A673 (cell line): Measurements from ENCODE around the gene B9D2. TPM values are rescaled to one million over a fixed set of nuclear protein-coding genes. Genes with fewer than 3 reads are reported as not detected.

Source experiments
- BruUV-seq: library from RNA; stranded (reverse); fragments of 400-500 nt; replicated peaks from 2 replicates; lab custom pipeline; 2021; lab: Mats Ljungman, UMichigan
- CTCF ChIA-PET: fragments of 300-600 bp; sonication (Branson Sonifier 250); formaldehyde crosslinking; loops from one replicate; lab custom pipeline; 2022; ENCODE audit warnings: antibody characterized with exemption; lab: Charles Lee
- POLR2A ChIA-PET: fragments of 300-600 bp; sonication (Branson Sonifier 250); formaldehyde crosslinking; loops from one replicate; lab custom pipeline; 2022; ENCODE audit warnings: antibody characterized with exemption; ENCODE audit not compliant: low non-redundant PET; lab: Charles Lee
- DNase-seq: peaks from one replicate; pipeline ENCODE4 v3.0.0-alpha.2; 2015; ENCODE audit warnings: low spot score
- H3K27ac ChIP-seq: fragments of 200-600 bp; sonication (generic); 2 replicates; pipeline ENCODE4 v1.5.1; 2016; ENCODE audit warnings: mixed run types, low read depth, mild to moderate bottlenecking, mixed read lengths, antibody characterized with exemption, low read length; ENCODE audit not compliant: poor library complexity, severe bottlenecking
- H3K27me3 ChIP-seq: fragments of 200-600 bp; sonication (generic); replicated peaks from 2 replicates; pipeline ENCODE4 v1.6.1; 2017; ENCODE audit warnings: mixed run types, low read depth, mild to moderate bottlenecking, mixed read lengths, antibody characterized with exemption, low read length; ENCODE audit not compliant: insufficient read depth, poor library complexity
- H3K36me3 ChIP-seq: fragments of 200-600 bp; sonication (generic); 2 replicates; pipeline ENCODE4 v1.6.1; 2016; ENCODE audit warnings: mixed run types, mild to moderate bottlenecking, mixed read lengths, antibody characterized with exemption, low read length; ENCODE audit not compliant: insufficient read depth, poor library complexity, severe bottlenecking
- H3K4me1 ChIP-seq: fragments of 200-600 bp; sonication (generic); 2 replicates; pipeline ENCODE4 v1.6.1; 2017; ENCODE audit warnings: mixed run types, mild to moderate bottlenecking, mixed read lengths, antibody characterized with exemption, low read length; ENCODE audit not compliant: insufficient read depth, poor library complexity, severe bottlenecking
- H3K4me3 ChIP-seq: fragments of 200-600 bp; sonication (generic); 2 replicates; pipeline ENCODE4 v1.5.1; 2016; ENCODE audit warnings: low read depth, mixed run types, mild to moderate bottlenecking, mixed read lengths, low read length; ENCODE audit not compliant: poor library complexity, severe bottlenecking
- H3K9me3 ChIP-seq: fragments of 200-600 bp; sonication (generic); 2 replicates; pipeline ENCODE4 v1.6.1; 2016; ENCODE audit warnings: mixed run types, low read depth, mild to moderate bottlenecking, mixed read lengths, antibody characterized with exemption, low read length; ENCODE audit not compliant: poor library complexity, severe bottlenecking
- CTCF ChIP-seq: fragments of 300-800, 200-600 bp; sonication (generic); conservative IDR thresholded peaks from 2 replicates; pipeline ENCODE4 v1.5.1; 2017; ENCODE audit warnings: low read depth, mild to moderate bottlenecking, antibody characterized with exemption, low read length, moderate library complexity, mixed read lengths
- EZH2 ChIP-seq: fragments of 200-600 bp; sonication (generic); IDR thresholded peaks from 2 replicates; pipeline ENCODE4 v1.6.1; 2017; ENCODE audit warnings: borderline replicate concordance, low read depth, mild to moderate bottlenecking, mixed read lengths, antibody characterized with exemption, low read length; ENCODE audit not compliant: poor library complexity, severe bottlenecking
- intact Hi-C: fragments of 100-400 bp; cut with micrococcal nuclease; formaldehyde crosslinking; loops from one replicate; pipeline ENCODE4 v1.10.0; 2022; ENCODE audit not compliant: unreplicated experiment
- total RNA-seq: library from RNA; stranded (reverse); gene quantifications from 2 replicates; pipeline ENCODE4 v1.2.3, GENCODE V29; 2021

B9D2 gene
- total RNA-seq, 1 experiment from 2014 or later = 10.7 TPM

GRCh38 chr19:41399525-41399924 lies 35.6 kb upstream of the B9D2 start:
- DNase-seq = no peak
- TF ChIP-seq EZH2 = no peak
- TF ChIP-seq CTCF = no peak
- no peaks in the 10 kb centered on the region for H3K36me3 ChIP-seq
- no TSS peak for BruUV-seq
- intact Hi-C loops = loop anchor here (10.0 kb wide), 1 partner anchor 345 kb away; no protein-coding TSS in a partner anchor
- no peaks in the 10 kb centered on the region for H3K27me3 ChIP-seq
- H3K27ac ChIP-seq = no peak overlapping the region
- CTCF ChIA-PET = no interaction called here
- no peaks in the 10 kb centered on the region for H3K9me3 ChIP-seq
- no peak overlapping the region for H3K4me3 ChIP-seq
- peaks cover 10% of the 10 kb centered on the region for H3K4me1 ChIP-seq
- POLR2A ChIA-PET = no interaction called here

- H3K27ac ChIP-seq = peak overlapping the region; percentile 1
- TF ChIP-seq CTCF = no peak
- no peak for TF ChIP-seq EZH2
- peak overlapping the region; percentile 86 for H3K4me3 ChIP-seq
- H3K36me3 ChIP-seq = no peaks in the 10 kb centered on the region
- DNase-seq = no peak
- CTCF ChIA-PET = no interaction called here
- POLR2A ChIA-PET = no interaction called here
- H3K27me3 ChIP-seq = no peaks in the 10 kb centered on the region
- intact Hi-C loops = loop anchor here (10.0 kb wide), 1 partner anchor 346 kb away; no protein-coding TSS in a partner anchor
- H3K4me1 ChIP-seq = peaks cover 10% of the 10 kb centered on the region
- BruUV-seq = no TSS peak
- no peaks in the 10 kb centered on the region for H3K9me3 ChIP-seq
Measured at GRCh38 chr19:41399091-41399490, 35.1 kb upstream of the B9D2 start.

GRCh38 chr19:41398598-41398997 lies 34.6 kb upstream of the B9D2 start:
- intact Hi-C loops = loop anchor here (10.0 kb wide), 1 partner anchor 346 kb away; no protein-coding TSS in a partner anchor
- Histone ChIP-seq H3K4me1 (peaks cover 10% of the 10 kb centered on the region), H3K27ac (peak overlapping the region; percentile 97), H3K36me3 (no peaks in the 10 kb centered on the region), H3K9me3 (no peaks in the 10 kb centered on the region), H3K4me3 (peak overlapping the region; percentile 86), H3K27me3 (no peaks in the 10 kb centered on the region)
- CTCF ChIA-PET = no interaction called here
- POLR2A ChIA-PET = no interaction called here
- TF ChIP-seq CTCF = no peak
- no peak for TF ChIP-seq EZH2
- TSS peak; percentile 79 for BruUV-seq
- DNase-seq = no peak
